Spleen (tissue), 11 donors: ENCODE measurements around the gene ESYT1. TPM values are rescaled to one million over a fixed set of nuclear protein-coding genes. Genes with fewer than 3 reads are reported as not detected.

Source experiments
- DNase-seq: peaks from one replicate; pipeline ENCODE4 v3.0.0-alpha.2; 2020
- H3K27ac ChIP-seq, 8 donors: fragments of 200-600 bp; sonication (generic) in 7 of 8; 1 replicate in 4 of 8; 2 replicates in 4 of 8; pipeline versions ENCODE4 v1.5.0 to v1.8.0; 2016 to 2021; ENCODE audit warnings: inconsistent platforms in 4 of 8, mild to moderate bottlenecking in 4 of 8, moderate library complexity in 1 of 8
- H3K27me3 ChIP-seq, 7 donors: fragments of 200-600 bp; sonication (generic) in 6 of 7; replicated peaks in 1 of 7; 1 replicate in 4 of 7; 2 replicates in 3 of 7; pipeline versions ENCODE4 v1.5.0 to v1.8.0; 2016 to 2021; ENCODE audit warnings: inconsistent platforms in 3 of 7, mild to moderate bottlenecking in 1 of 7
- H3K36me3 ChIP-seq, 6 donors: fragments of 200-600 bp; sonication (generic) in 5 of 6; 1 replicate in 4 of 6; 2 replicates in 2 of 6; pipeline versions ENCODE4 v1.5.0 to v1.8.0; 2016 to 2021; ENCODE audit warnings: inconsistent platforms in 2 of 6
- H3K4me1 ChIP-seq, 6 donors: fragments of 200-600 bp; sonication (generic) in 5 of 6; 1 replicate in 3 of 6; 2 replicates in 3 of 6; pipeline versions ENCODE4 v1.5.0 to v1.8.0; 2016 to 2021; ENCODE audit warnings: inconsistent platforms in 3 of 6
- H3K4me3 ChIP-seq, 8 donors: fragments of 200-600 bp; sonication (generic) in 7 of 8; 1 replicate in 4 of 8; 2 replicates in 4 of 8; pipeline versions ENCODE4 v1.5.0 to v1.8.0; 2016 to 2021; ENCODE audit warnings: inconsistent platforms in 4 of 8, mild to moderate bottlenecking in 4 of 8, moderate library complexity in 2 of 8
- H3K9me3 ChIP-seq, 8 donors: fragments of 200-600 bp; sonication (generic) in 7 of 8; 1 replicate in 4 of 8; 2 replicates in 4 of 8; pipeline versions ENCODE4 v1.5.0 to v1.8.0; 2016 to 2021; ENCODE audit warnings: inconsistent platforms in 4 of 8
- POLR2A ChIP-seq, 3 donors: fragments of 450-650 bp; IDR thresholded peaks; one replicate each; pipeline ENCODE4 v1.5.1; 2017; ENCODE audit warnings: antibody characterized with exemption in 3 of 3, mild to moderate bottlenecking in 1 of 3
- POLR2AphosphoS5 ChIP-seq, 3 donors: sonication (generic); formaldehyde crosslinking; IDR thresholded peaks; one replicate each; pipeline ENCODE4 v1.5.1; 2017; ENCODE audit warnings: antibody characterized with exemption in 3 of 3
- WGBS, 5 donors: extraction: QIAGEN DNeasy Blood & Tissue Kit in 3 of 5; methylation state at CpG; one replicate each; pipeline versions ENCODE4 v1.1.5 to v1.1.7; 2013 to 2018; 5-methylcytosine and 5-hydroxymethylcytosine counted together
- intact Hi-C: fragments of 100-400 bp; cut with DNase I; formaldehyde crosslinking; loops from one replicate; pipeline ENCODE4 v1.15.0; 2023; ENCODE audit warnings: low total_unique reads
- polyA plus RNA-seq, 3 donors: library from polyadenylated mRNA; stranded (reverse); fragments of 200-250 nt; gene quantifications; one replicate each; pipeline ENCODE4 v1.2.1, GENCODE V29; 2013
- total RNA-seq, 7 donors: library from RNA; depleted of rRNA in 3 of 7; stranded (reverse); fragments of >200 nt in 3 of 7; fragmentation: NEBNext Ultra II Directional in 4 of 7; extraction: Animal tissue kit (Norgen Biotek cat#: 25700) in 4 of 7; gene quantifications; one replicate each; pipeline versions ENCODE4 v1.1.0 to v1.2.1, GENCODE V29; 2016 to 2021
- TF ChIP-seq, protein P1 (sequence below), 11 experiments: fragments of 200-600 bp in 7 of 11; fragments of 450-650 bp in 4 of 11; sonication (generic) in 4 of 11; IDR thresholded peaks in 8 of 11; conservative IDR thresholded peaks in 3 of 11; 1 replicate in 7 of 11; 2 replicates in 4 of 11; pipeline versions ENCODE4 v1.4.0 to v1.8.0; 2016 to 2021; ENCODE audit warnings: antibody characterized with exemption in 11 of 11, inconsistent platforms in 4 of 11, mild to moderate bottlenecking in 1 of 11
- donor health status: healthy with polysubstance abuse.
- donor health status: DM: no; HTN: no; CAD: no; lungs with moderate emphysema.
- donor health status: DM: no; HTN: no; CAD: no.
- donor health status: Bipolar disorder and iron deficiency.
- donor health status: healthy.
- donor health status: DM: no; HTN: no; CAD: no.
- donor health status: DM: yes; HTN: yes; CAD: no.

ESYT1 gene
- total and polyA plus RNA-seq, 10 donors: 20.2 to 112 (median 103) TPM

DNA sequence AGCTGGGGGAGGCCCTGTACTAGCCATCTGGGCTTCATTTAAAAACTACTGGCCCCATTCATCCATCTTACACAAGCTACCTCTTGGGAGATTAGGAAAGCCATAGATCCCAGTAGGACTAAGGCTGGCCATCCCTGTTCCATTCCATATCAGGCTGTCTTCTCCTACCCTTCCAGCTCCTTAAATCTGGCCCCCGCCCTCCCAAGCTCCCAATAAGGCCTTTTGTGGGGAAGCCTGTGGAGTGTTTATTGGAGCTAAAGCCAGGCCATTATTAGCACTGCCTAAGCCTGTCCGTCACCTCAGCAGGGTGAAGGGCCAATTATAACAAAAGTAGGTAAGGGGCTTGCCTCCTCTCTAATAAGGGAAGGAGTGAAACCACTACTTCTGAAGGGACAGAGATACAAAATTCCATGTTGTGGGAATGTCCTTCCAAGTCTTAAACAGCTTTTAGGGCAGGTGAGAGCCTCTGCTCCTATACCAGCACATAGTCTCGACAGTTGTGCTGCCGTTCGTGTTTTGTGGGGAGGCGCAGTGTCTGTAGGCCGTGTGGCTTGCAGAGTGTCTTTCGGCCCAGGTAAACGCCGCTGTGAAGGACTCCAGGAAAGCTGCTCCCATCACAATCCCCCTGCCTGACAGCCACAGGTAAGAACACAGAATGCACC lies 33.8 kb downstream of the ESYT1 start:
- WGBS, 5 donors: 76 to 90% (median 84%) methylated on average over 10 of the region's 10 CpGs
- no peaks in the 10 kb centered on the region for H3K27me3 ChIP-seq
- H3K4me1 ChIP-seq: peaks cover 20 to 59% (median 49%) of the 10 kb centered on the region in 6 donors
- TF ChIP-seq POLR2A (IDR thresholded peaks at IDR 0.05) (no peak), POLR2AphosphoS5 (IDR thresholded peaks at IDR 0.05) (no peak)
- TF ChIP-seq, protein P1, sequence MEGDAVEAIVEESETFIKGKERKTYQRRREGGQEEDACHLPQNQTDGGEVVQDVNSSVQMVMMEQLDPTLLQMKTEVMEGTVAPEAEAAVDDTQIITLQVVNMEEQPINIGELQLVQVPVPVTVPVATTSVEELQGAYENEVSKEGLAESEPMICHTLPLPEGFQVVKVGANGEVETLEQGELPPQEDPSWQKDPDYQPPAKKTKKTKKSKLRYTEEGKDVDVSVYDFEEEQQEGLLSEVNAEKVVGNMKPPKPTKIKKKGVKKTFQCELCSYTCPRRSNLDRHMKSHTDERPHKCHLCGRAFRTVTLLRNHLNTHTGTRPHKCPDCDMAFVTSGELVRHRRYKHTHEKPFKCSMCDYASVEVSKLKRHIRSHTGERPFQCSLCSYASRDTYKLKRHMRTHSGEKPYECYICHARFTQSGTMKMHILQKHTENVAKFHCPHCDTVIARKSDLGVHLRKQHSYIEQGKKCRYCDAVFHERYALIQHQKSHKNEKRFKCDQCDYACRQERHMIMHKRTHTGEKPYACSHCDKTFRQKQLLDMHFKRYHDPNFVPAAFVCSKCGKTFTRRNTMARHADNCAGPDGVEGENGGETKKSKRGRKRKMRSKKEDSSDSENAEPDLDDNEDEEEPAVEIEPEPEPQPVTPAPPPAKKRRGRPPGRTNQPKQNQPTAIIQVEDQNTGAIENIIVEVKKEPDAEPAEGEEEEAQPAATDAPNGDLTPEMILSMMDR (IDR thresholded peaks at IDR 0.05 in 8 of 11, conservative IDR thresholded peaks at IDR 0.05 in 3 of 11): no peak
- peak overlapping the region in 4 of 8 donors; percentile 95 to 99 (median 98) for H3K27ac ChIP-seq
- H3K4me3 ChIP-seq: peak overlapping the region in 2 of 8 donors; percentile 68 to 88
- intact Hi-C loops: no loop called here
- DNase-seq: no peak
- H3K9me3 ChIP-seq: no peaks in the 10 kb centered on the region
- peaks cover 0 to 75% (median 72%) of the 10 kb centered on the region in 6 donors for H3K36me3 ChIP-seq

DNA sequence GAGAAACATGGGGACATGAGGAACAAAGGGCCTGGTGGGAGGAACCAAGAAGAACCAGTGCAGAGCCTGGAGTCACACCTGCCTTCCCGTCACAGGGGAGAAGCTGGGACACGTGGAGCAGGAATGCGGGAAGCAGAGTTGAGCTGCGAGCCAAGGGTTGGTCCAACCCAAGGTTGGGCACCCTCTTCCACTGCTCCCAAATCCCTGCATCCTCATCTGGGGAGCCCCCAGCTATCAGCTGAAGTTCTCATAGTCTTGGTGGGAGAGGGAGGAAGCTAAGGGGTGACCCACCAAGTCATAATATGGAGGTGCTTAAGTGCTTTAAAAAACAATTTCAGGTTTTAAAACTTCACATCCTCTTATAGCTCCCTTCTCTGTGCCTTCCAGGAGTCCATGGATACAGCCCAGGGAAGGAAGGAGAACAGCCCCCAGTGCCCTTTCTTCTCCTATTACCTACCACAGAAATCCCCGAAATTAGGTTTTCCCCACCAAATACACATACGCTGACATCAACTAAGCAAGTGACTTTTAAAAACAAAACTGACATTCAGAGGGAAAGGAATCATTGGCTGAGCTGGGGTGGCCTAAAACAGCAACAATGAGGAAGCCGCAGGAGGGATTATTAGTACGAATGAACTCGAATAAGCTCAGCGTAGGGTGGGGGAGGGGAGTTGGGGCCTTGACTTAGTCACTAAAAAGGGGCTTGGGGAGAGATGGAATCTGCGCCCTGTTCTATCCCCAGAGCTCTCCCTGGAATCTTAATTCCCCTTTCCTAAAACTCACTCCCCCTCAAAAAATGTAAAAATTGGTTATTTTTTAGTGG lies 34.6 kb downstream of the ESYT1 start:
- Histone ChIP-seq H3K4me1 (peaks cover 19 to 50% (median 40%) of the 10 kb centered on the region in 6 donors), H3K27me3 (no peaks in the 10 kb centered on the region), H3K27ac (peak overlapping the region in 3 of 8 donors; percentile 36 to 99 (median 95)), H3K36me3 (peaks cover 0 to 84% (median 80%) of the 10 kb centered on the region in 6 donors), H3K9me3 (no peaks in the 10 kb centered on the region), H3K4me3 (no peak overlapping the region)
- DNase-seq: no peak
- TF ChIP-seq, protein P1 (IDR thresholded peaks at IDR 0.05 in 8 of 11, conservative IDR thresholded peaks at IDR 0.05 in 3 of 11): no peak
- TF ChIP-seq POLR2AphosphoS5 (IDR thresholded peaks at IDR 0.05): peak; percentile 44 to 67 (median 57)
- WGBS, 5 donors: 63 to 82% (median 77%) methylated on average over 11 of the region's 11 CpGs
- intact Hi-C loops: no loop called here

DNA sequence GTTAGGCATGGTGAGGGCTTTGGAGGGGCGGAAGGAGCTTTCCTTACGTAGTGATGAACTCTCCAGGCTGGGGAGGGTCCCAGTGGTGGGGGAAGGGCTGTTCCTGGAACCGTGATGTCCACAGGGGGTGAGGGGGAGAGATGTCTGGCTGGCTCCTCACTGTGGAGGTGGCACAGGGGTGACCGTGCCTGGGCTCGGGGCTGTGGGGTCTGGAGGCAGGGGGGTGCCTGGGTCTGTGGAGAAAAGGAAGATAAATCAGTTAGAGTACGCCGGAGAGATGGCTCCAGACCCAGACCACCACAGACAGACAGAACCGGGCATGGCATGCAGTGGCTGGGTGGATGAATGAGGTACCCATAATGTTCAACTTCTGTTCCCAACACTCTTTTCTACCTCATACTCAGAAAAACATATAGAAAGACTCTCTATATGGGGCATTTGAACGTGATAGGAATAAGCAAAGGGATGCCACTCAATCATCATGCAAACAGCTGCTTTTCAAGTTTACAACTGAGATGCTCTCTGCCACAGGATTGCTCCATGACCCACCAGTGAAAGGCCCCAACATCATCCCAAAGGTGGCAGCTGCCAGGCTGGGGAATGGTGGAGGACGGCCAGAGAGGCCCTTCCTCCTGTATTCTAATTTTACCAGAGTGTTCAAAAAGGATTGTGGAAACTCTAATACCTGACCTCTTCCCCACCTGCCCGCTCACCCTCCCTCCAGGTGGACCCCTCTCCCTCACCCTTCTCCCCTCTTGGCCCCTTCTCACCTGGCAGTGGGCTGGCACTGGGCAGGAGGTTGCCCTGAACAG lies 35.7 kb downstream of the ESYT1 start:
- intact Hi-C loops: no loop called here
- TF ChIP-seq POLR2A (IDR thresholded peaks at IDR 0.05) (no peak), POLR2AphosphoS5 (IDR thresholded peaks at IDR 0.05) (peak; percentile 33 to 46 (median 39))
- TF ChIP-seq, protein P1 (IDR thresholded peaks at IDR 0.05 in 8 of 11, conservative IDR thresholded peaks at IDR 0.05 in 3 of 11): peak in 1 of 11 experiments; percentile 8
- H3K9me3 ChIP-seq: no peaks in the 10 kb centered on the region
- peaks cover 0 to 94% (median 89%) of the 10 kb centered on the region in 6 donors for H3K36me3 ChIP-seq
- H3K27ac ChIP-seq: peak overlapping the region in 3 of 8 donors; percentile 30 to 99 (median 48)
- DNase-seq: no peak
- no peaks in the 10 kb centered on the region for H3K27me3 ChIP-seq
- no peak overlapping the region for H3K4me3 ChIP-seq
- 76 to 83% (median 83%) methylated on average over 11 of the region's 11 CpGs for WGBS, 5 donors
- peaks cover 19 to 48% (median 39%) of the 10 kb centered on the region in 6 donors for H3K4me1 ChIP-seq
